GM06990 (cell line): ENCODE measurements around the gene CAV2.

Experiments
- DNase-seq: peaks from one replicate; pipeline ENCODE4 v3.0.0-alpha.2; 2011; ENCODE audit not compliant: insufficient read length; ENCODE audit errors: extremely low read depth
- H3K27me3 ChIP-seq: replicated peaks from 2 replicates; pipeline ENCODE4 v1.6.0; 2011; ENCODE audit warnings: low read length; ENCODE audit not compliant: control insufficient read depth, insufficient read depth
- H3K36me3 ChIP-seq: 2 replicates; pipeline ENCODE4 v1.5.1; 2011; ENCODE audit warnings: low read length; ENCODE audit not compliant: control insufficient read depth, insufficient read depth
- H3K4me3 ChIP-seq: replicated peaks from 2 replicates; pipeline ENCODE4 v1.5.1; 2011; ENCODE audit warnings: low read depth, mild to moderate bottlenecking, control low read depth, low read length
- TF ChIP-seq, protein P1 (sequence below): IDR thresholded peaks from 2 replicates; pipeline ENCODE4 v1.5.1; 2011; ENCODE audit warnings: low read length, control low read depth, mild to moderate bottlenecking, inconsistent platforms; ENCODE audit not compliant: insufficient read depth, poor library complexity, severe bottlenecking

CAV2 gene

DNA sequence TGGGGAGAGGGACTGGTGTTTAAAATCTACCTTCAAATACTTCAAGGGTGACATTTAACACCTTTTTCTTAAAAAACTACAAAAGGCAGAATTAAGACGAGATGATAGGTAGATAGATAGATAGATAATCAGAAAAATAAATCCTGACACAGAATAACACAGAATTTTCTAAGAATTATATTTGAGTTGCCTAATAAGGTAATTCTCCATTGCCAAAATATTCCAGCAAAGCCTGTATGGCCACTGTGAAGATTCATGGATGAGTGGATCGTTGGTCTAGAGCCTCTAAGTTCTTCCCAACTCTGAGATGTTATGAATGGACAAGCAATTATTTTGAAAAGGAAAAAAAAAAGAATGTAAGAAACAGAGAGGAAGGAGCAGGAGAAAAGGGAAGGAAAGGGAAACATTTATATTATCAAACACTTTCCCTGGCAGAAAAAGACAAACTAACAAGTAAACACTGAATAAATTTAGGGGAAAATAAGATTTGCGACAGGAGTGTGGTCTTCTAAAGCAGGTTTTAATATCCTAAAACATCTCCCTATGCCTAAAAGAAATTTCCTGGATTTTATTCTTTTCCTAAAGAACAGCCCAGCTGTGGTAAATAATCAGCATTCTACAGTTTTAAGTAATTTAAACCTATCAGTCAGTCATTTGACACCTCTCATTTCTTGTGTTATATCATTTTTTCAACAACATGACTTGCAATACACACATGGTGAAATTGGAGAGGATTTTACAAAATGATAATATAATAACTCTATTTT lies 7.5 kb upstream of the CAV2 start:
- Histone ChIP-seq H3K27me3 (no peaks in the 10 kb centered on the region; the same call in 1 of the 2 replicates), H3K36me3 (no peaks in the 10 kb centered on the region), H3K4me3 (no peak overlapping the region)
- TF ChIP-seq, protein P1, sequence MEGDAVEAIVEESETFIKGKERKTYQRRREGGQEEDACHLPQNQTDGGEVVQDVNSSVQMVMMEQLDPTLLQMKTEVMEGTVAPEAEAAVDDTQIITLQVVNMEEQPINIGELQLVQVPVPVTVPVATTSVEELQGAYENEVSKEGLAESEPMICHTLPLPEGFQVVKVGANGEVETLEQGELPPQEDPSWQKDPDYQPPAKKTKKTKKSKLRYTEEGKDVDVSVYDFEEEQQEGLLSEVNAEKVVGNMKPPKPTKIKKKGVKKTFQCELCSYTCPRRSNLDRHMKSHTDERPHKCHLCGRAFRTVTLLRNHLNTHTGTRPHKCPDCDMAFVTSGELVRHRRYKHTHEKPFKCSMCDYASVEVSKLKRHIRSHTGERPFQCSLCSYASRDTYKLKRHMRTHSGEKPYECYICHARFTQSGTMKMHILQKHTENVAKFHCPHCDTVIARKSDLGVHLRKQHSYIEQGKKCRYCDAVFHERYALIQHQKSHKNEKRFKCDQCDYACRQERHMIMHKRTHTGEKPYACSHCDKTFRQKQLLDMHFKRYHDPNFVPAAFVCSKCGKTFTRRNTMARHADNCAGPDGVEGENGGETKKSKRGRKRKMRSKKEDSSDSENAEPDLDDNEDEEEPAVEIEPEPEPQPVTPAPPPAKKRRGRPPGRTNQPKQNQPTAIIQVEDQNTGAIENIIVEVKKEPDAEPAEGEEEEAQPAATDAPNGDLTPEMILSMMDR: no peak
- DNase-seq: no peak

DNA sequence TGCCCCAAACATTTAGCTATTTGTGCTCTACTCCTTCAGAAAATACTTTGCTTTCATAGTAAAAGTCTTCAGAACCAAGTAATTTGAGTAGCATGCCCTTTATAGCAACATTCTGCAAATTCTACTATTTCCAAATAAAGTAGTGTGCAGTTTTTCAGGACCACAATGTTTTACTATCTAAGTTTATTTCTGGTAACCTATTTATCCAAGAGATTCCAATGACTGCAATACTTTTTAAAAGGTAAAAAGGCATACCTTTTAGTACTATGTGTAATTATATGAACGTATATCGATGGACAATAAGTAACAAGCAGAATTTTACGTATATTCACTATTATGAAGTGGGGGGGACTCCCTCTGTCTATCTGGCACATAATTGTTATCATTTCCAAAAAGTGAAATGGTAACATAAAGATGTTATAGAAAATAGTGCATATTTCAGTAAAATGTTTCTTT lies 6.9 kb upstream of the CAV2 start:
- TF ChIP-seq, protein P1: no peak
- Histone ChIP-seq H3K4me3 (no peak overlapping the region), H3K27me3 (no peaks in the 10 kb centered on the region; the same call in 1 of the 2 replicates), H3K36me3 (no peaks in the 10 kb centered on the region)
- no peak for DNase-seq

DNA sequence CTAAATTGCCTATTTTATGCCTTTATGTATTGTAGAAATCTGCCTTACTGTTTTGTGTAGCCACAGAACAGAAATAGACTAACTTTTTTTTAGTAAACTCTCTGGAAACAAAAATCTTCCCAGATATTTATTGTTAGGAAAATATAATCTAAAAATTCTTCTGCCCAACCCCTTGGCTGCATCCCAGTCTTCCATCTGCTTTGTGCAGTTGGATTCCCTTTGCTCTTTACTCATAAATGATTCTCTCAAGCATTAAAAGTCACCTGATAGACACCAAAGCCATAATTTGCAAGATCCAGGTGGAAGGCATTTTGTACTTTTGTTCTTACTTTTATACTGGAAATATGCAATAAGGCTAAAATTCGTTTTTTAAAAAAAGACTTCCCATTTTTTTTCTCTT lies 6.1 kb upstream of the CAV2 start:
- no peaks in the 10 kb centered on the region for H3K36me3 ChIP-seq
- H3K4me3 ChIP-seq: no peak overlapping the region
- no peaks in the 10 kb centered on the region; the same call in 1 of the 2 replicates for H3K27me3 ChIP-seq
- TF ChIP-seq, protein P1: no peak
- DNase-seq: no peak

DNA sequence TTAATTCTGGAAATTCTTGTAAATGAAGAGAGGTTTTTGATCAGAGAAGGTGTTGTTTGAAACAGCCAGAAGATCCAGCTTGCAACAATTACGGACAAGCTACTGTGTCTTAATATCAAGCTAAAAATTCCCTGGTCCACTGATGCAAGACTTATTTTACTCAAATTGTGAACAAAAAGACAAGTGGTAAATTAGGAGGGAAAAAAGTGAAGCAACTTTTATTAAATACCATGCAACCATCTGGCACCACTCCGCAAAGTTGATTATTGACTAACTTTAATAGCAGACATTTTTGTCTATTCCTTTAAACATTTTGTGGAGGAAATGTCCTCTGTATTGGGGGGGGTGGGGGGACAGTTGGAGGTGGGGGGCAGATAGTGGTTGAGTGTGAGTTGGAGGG lies 5.1 kb upstream of the CAV2 start:
- Histone ChIP-seq H3K4me3 (no peak overlapping the region), H3K36me3 (no peaks in the 10 kb centered on the region), H3K27me3 (no peaks in the 10 kb centered on the region; the same call in 1 of the 2 replicates)
- DNase-seq: no peak
- TF ChIP-seq, protein P1: no peak

DNA sequence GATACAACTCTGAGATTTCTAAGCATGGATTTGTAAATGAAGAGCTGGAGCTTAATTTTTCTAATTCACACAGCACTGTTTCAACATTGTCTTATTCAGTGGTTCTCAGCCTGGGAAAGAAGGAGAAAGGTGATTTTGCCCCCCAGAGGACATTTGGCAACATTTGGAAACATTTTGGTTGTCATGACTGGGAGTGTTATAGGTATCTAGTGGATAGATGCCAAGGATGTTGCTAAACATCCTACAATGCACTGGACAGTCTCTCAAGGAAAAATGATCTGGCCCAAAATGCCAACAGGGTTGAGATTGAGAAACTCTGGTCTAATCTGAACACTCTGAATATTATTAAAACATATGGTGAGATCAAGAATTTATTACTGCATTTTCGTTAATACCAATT lies 3.8 kb upstream of the CAV2 start:
- Histone ChIP-seq H3K36me3 (no peaks in the 10 kb centered on the region), H3K27me3 (no peaks in the 10 kb centered on the region; the same call in 1 of the 2 replicates), H3K4me3 (no peak overlapping the region)
- TF ChIP-seq, protein P1: no peak
- DNase-seq: no peak
